ENCODE results near the gene VILL.
"Not testable (repeated sequence)": the region's sequence is repeated elsewhere in the genome, so short reads cannot be mapped to it uniquely, and the experiment has no call there.

Gene VILL

GRCh38 chr3:38029400-38030125, 39.0 kb downstream of the VILL start, which contains the start of gene PLCD1:
PLCD1 (minus strand) TSS chr3:38029642; CDS start chr3:38029539, 103 bp downstream.
- no peak for DNase-seq (ENCODE audit: low read depth, low spot score)
- H3K27ac ChIP-seq = peak within 1 kb of the TSS; percentile 96

GRCh38 chr3:38030126-38031021, 39.8 kb downstream of the VILL start:
- peak overlapping the region; percentile 96 for H3K27ac ChIP-seq
- DNase-seq (ENCODE audit: low read depth, low spot score) = no peak

- H3K27ac ChIP-seq = peak overlapping the region; percentile 96
- peak; percentile 85 for DNase-seq (ENCODE audit: low read depth, low spot score)
These were observed 40.7 kb downstream of the VILL start for GRCh38 chr3:38031022-38031994.

DNA sequence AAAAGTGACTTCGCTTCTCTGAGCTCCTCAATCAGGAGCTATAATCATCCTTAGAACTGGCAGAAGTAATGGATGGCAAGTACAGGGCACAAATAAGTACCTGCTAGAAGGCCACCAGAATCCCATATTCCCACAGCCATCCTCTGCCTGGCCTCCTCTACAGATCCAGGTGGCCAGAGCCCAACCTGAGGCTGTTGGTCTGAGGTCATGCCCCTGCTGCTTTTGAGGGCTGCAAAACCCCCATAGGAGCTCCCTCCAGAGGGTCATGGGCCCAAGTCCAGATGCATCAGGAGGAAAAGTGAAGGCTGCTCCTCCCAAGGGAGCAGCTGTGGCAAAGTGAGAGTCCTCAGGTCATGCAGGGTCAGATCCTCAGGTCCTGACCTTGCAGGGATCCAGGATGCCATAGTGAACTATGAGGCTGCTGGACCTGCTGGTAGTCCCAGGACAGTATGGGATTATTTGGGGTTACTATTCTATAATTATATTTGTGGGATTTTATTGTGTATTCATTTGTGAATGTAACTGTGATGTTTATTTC, 41.8 kb downstream of the VILL start:
- no peak for DNase-seq (ENCODE audit: low read depth, low spot score)
- peak overlapping the region; percentile 96 for H3K27ac ChIP-seq

DNA sequence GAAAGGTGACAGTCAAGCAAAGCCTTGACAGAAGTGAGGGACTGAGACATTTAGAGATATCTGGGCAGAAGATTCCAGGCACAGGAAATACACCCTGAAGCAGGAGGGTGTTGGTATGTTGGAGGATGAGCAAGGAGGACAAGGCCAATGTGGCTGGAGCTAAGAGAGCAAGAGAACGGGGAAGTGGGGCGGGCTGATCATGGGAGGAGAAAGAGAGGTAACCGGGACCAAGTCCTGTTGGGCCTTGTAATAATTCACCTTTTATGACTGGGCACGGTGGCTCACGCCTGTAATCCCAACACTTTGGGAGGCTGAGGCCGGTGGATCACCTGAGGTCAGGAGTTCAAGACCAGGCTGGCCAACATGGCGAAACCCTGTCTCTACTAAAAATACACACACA, 43.0 kb downstream of the VILL start:
- not testable (repeated sequence) for DNase-seq (ENCODE audit: low read depth, low spot score); H3K27ac ChIP-seq

GRCh38 chr3:38034335-38034734, 43.7 kb downstream of the VILL start:
- H3K27ac ChIP-seq; DNase-seq (ENCODE audit: low read depth, low spot score): not testable (repeated sequence)

DNA sequence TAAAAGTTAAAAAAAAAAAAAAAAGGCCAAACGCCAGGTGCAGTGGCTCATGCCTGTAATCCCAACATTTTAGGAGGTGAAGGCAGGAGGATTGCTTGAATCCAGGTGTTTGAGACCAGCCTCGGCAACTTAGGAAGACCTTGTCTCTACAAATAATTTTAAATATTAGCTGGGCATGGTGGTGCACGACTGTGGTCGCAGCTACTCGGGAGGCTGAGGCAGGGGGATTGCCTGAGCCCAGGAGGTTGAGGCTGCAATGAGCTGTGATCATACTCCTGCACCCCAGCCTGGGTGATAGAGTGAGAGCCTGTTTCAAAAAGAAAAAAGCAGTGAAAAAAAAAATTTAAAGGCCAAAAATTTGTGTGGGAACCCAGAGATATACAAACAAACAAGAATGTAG, 45.7 kb downstream of the VILL start:
- no peak overlapping the region for H3K27ac ChIP-seq
- DNase-seq (ENCODE audit: low read depth, low spot score) = no peak

DNA sequence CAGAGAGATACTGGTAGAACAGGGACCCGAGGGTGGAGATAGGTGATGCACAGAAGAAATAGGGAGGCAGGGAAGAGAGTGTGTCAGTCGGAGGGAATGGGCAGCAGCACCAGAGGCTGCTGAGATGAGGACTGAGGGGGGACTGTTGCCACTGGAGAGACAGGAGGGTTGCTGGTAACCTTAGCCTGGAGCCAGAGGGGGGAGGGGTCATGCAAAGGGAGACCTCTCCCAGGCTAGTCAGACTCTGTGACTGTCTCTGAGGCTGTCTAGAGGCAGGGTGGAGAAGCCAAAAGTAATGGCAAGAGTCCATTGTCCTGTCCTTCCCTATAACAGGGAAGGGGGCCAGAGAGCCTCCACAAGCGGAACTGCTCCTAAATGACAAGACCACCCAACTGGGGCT, 46.3 kb downstream of the VILL start:
- no peak overlapping the region for H3K27ac ChIP-seq
- DNase-seq (ENCODE audit: low read depth, low spot score) = no peak

- no peak for DNase-seq (ENCODE audit: low read depth, low spot score)
- peak overlapping the region; percentile 75 for H3K27ac ChIP-seq
These were observed 47.9 kb downstream of the VILL start for GRCh38 chr3:38038447-38038911.

GRCh38 chr3:38039101-38039898, 48.7 kb downstream of the VILL start, which contains the start of gene DLEC1:
DLEC1 (plus strand) TSS chr3:38039208; CDS start chr3:38039226, 18 bp downstream.
- DNase-seq (ENCODE audit: low read depth, low spot score) = no peak

GRCh38 chr3:38039899-38040261, 49.3 kb downstream of the VILL start:
- no peak for DNase-seq (ENCODE audit: low read depth, low spot score)
- peak overlapping the region; percentile 75 for H3K27ac ChIP-seq

More at GRCh38 chr3:38039101-38039898, 48.7 kb downstream of the VILL start, which contains the start of gene DLEC1:
- H3K27ac ChIP-seq = peak within 1 kb of the TSS; percentile 75

DNA sequence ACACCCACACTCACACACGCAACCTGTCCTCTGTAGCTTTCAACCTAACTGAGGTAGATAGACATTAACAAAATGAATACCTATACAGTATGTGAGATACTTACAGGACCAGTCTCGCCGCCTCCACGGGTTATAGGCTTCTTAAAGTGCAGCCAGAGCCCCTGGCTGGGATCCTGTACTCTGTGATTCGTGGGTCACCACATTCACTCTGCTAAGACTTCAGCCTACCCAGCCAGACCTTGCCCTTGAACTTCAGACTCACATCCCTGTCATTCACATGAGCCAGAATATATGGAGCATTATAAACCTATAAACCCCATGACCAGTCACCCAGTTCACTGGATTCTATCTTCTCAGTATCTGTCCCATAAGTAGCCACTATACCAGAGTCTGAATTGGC, 49.8 kb downstream of the VILL start:
- DNase-seq (ENCODE audit: low read depth, low spot score) = no peak
- peak overlapping the region; percentile 75 for H3K27ac ChIP-seq

DNA sequence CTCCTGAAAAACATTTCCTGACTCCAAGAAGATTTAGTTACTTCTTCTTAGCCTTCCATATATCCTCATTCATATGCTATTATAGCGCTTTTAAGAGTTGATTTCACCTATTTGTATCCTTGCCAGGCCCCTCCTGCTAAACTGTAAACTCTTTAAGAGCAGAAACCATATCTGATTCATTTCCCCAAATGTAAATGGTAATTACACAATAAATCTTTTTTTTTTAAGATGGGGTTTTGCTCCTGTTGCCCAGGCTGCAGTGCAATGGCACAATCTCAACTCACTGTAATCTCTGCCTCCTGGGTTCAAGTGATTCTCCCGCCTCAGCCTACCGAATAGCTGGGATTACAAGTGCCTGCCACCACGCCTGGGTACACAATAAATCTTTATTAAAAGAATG, 52.9 kb downstream of the VILL start:
- no peak overlapping the region for H3K27ac ChIP-seq
- no peak for DNase-seq (ENCODE audit: low read depth, low spot score)

GRCh38 chr3:38046027-38046426, 55.4 kb downstream of the VILL start:
- no peak overlapping the region for H3K27ac ChIP-seq
- DNase-seq (ENCODE audit: low read depth, low spot score) = no peak

GRCh38 chr3:38046821-38047220, 56.2 kb downstream of the VILL start:
- DNase-seq (ENCODE audit: low read depth, low spot score) = no peak
- H3K27ac ChIP-seq = no peak overlapping the region

- DNase-seq (ENCODE audit: low read depth, low spot score) = no peak
- H3K27ac ChIP-seq = no peak overlapping the region
These were observed 57.3 kb downstream of the VILL start for GRCh38 chr3:38047896-38048295.

GRCh38 chr3:38049358-38050126, 59.0 kb downstream of the VILL start:
- no peak for DNase-seq (ENCODE audit: low read depth, low spot score)
- H3K27ac ChIP-seq = no peak overlapping the region

DNA sequence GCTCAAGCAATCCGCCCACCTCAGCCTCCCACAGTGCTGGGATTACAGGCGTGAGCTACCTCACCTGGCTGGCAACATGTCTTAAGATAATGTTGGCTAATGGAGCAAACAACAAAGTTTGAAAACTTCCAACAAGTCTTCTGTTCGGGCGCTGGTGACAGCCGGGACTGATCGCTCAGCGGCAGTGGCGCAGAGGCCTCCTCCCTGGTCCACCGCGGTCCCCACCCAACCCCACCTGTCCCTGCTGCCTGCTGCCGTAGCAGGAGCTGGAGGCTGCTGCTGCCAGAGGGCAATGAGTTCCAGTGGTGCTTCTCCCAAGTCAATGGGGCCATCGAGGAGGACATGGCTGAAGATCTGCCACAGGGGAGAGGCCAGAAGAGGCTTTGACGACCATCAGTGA, 60.5 kb downstream of the VILL start:
- no peak overlapping the region for H3K27ac ChIP-seq
- DNase-seq (ENCODE audit: low read depth, low spot score) = no peak
